ENCODE measurements around the gene HLA-E. TPM values are rescaled to one million over a fixed set of nuclear protein-coding genes. Genes with fewer than 3 reads are reported as not detected.
"Not testable (repeated sequence)": the region's sequence is repeated elsewhere in the genome, so short reads cannot be mapped to it uniquely, and the experiment has no call there.

The HLA-E gene
- total and polyA plus RNA-seq, 10 of the 15 experiments (the other 5 are each of a cell fraction or from before 2014, with no cell fraction given): 35.1 to 483 (median 267) TPM

GRCh38 chr6:30487926-30488325 is 1.4 kb upstream of the HLA-E start:
- no peak overlapping the region for H2AFZ ChIP-seq (ENCODE audit: control insufficient read depth, low read depth, low read length)
- H3K27ac ChIP-seq (ENCODE audit: control insufficient read depth, insufficient read depth): no peak overlapping the region
- ATAC-seq (no peak), DNase-seq (ENCODE audit: low read depth, low spot score) (no peak), FAIRE-seq (no peak)
- peaks cover 19 to 26% of the 10 kb centered on the region in 2 experiments for H3K36me3 ChIP-seq (ENCODE audit: control insufficient read depth in 2 of 2, insufficient read depth in 2 of 2, low read length in 1 of 2)
- H3K9me3 ChIP-seq (replicated peaks; ENCODE audit: control insufficient read depth, insufficient read depth, low read length): no peaks in the 10 kb centered on the region; the same call in 2 of the 3 replicates
- ChIA-PET POLR2A (interaction anchor here (1.0 kb wide), 1 partner anchor 44 kb away, joined by 3 read pairs; no protein-coding TSS in a partner anchor), SMC1A (ENCODE audit: uncharacterized antibody, unreplicated experiment) (interaction anchor here (0.7 to 8.6 kb wide), 5 partner anchors 21 to 108 kb away, joined by 3 to 221 read pairs (median 4); no protein-coding TSS in a partner anchor), RAD21 (ENCODE audit: unreplicated experiment) (interaction anchor here (0.8 to 6.0 kb wide), 4 partner anchors 40 to 56 kb away, joined by 3 to 77 read pairs (median 6); no protein-coding TSS in a partner anchor), CTCF (interaction anchor here (1.9 to 10.3 kb wide), 3 partner anchors 42 to 109 kb away, joined by 9 to 480 read pairs (median 199); no protein-coding TSS in a partner anchor)
- intact Hi-C loops (cut with micrococcal nuclease; ENCODE audit: unreplicated experiment): loop anchor here (2.0 to 10.0 kb wide), 2 partner anchors 21 to 597 kb away; no protein-coding TSS in a partner anchor
- peaks cover 4% of the 10 kb centered on the region for H4K20me1 ChIP-seq (ENCODE audit: control insufficient read depth, insufficient read depth)
- H3K4me1 ChIP-seq (ENCODE audit: control insufficient read depth, insufficient read depth, low read length): peaks cover 14% of the 10 kb centered on the region
- TF ChIP-seq SREBF2 (IDR thresholded peaks at IDR 0.05; ENCODE audit: low read length): no peak
- no peak for TF ChIP-seq PKNOX1 (IDR thresholded peaks at IDR 0.05)
- no peak for TF ChIP-seq NR2F1 (conservative IDR thresholded peaks at IDR 0.05)
- no peak for TF ChIP-seq IKZF2 (IDR thresholded peaks at IDR 0.05)
- no peak for TF ChIP-seq CBFB (IDR thresholded peaks at IDR 0.05; ENCODE audit: low read depth)
- TF ChIP-seq CBX3 (IDR thresholded peaks at IDR 0.05; ENCODE audit: borderline replicate concordance, low read depth): no peak
- TF ChIP-seq SMARCA5 (IDR thresholded peaks at IDR 0.05): no peak
- H3K79me2 ChIP-seq (ENCODE audit: control insufficient read depth, insufficient read depth, low read length): peaks cover 34% of the 10 kb centered on the region
- WGBS (ENCODE audit: insufficient coverage, insufficient replicate concordance, low lambda C conversion rate, missing lambda C conversion rate): 72% methylated on average over 9 of the region's 9 CpGs
- in situ Hi-C loops (cut with MboI): no loop called here
- no peak overlapping the region for H3K4me3 ChIP-seq
- no TSS peak for BruUV-seq (replicated peaks)
- H3K9ac ChIP-seq (ENCODE audit: control insufficient read depth, insufficient read depth, low read length): no peak overlapping the region
- H3K27me3 ChIP-seq (replicated peaks in 1 of 2; ENCODE audit: control insufficient read depth in 2 of 2, insufficient read depth in 2 of 2, low read length in 1 of 2): no peaks in the 10 kb centered on the region
- no peak overlapping the region for H3K4me2 ChIP-seq (ENCODE audit: control insufficient read depth, insufficient read depth)

- ChIA-PET CTCF (interaction anchor here (9.9 to 10.3 kb wide), 2 partner anchors 42 to 53 kb away, joined by 199 to 480 read pairs; no protein-coding TSS in a partner anchor), POLR2A (interaction anchor here (1.0 kb wide), 1 partner anchor 43 kb away, joined by 3 read pairs; no protein-coding TSS in a partner anchor), RAD21 (ENCODE audit: unreplicated experiment) (interaction anchor here (6.0 kb wide), 1 partner anchor 43 kb away, joined by 77 read pairs; no protein-coding TSS in a partner anchor), SMC1A (ENCODE audit: uncharacterized antibody, unreplicated experiment) (interaction anchor here (7.9 kb wide), 1 partner anchor 52 kb away, joined by 221 read pairs; no protein-coding TSS in a partner anchor)
- WGBS (ENCODE audit: insufficient coverage, insufficient replicate concordance, low lambda C conversion rate, missing lambda C conversion rate): 83% methylated on average over 6 of the region's 6 CpGs
- peak overlapping the region; percentile 94 for H3K9ac ChIP-seq (ENCODE audit: control insufficient read depth, insufficient read depth, low read length)
- peak overlapping the region; percentile 94; the same call in 1 of the 2 replicates for H3K4me3 ChIP-seq
- H3K4me2 ChIP-seq (ENCODE audit: control insufficient read depth, insufficient read depth): peak overlapping the region; percentile 52; the same call in 1 of the 2 replicates
- intact Hi-C loops (cut with micrococcal nuclease; ENCODE audit: unreplicated experiment): loop anchor here (2.0 to 10.0 kb wide), 2 partner anchors 20 to 596 kb away; no protein-coding TSS in a partner anchor
- H2AFZ ChIP-seq (ENCODE audit: control insufficient read depth, low read depth, low read length): peak overlapping the region; percentile 52
- H3K27me3 ChIP-seq (replicated peaks in 1 of 2; ENCODE audit: control insufficient read depth in 2 of 2, insufficient read depth in 2 of 2, low read length in 1 of 2); ATAC-seq; H4K20me1 ChIP-seq (ENCODE audit: control insufficient read depth, insufficient read depth); FAIRE-seq; H3K9me3 ChIP-seq (replicated peaks; ENCODE audit: control insufficient read depth, insufficient read depth, low read length); BruUV-seq (replicated peaks); DNase-seq (ENCODE audit: low read depth, low spot score); in situ Hi-C loops (cut with MboI): not testable (repeated sequence)
- peaks cover 14% of the 10 kb centered on the region for H3K4me1 ChIP-seq (ENCODE audit: control insufficient read depth, insufficient read depth, low read length)
- peaks cover 34% of the 10 kb centered on the region for H3K79me2 ChIP-seq (ENCODE audit: control insufficient read depth, insufficient read depth, low read length)
- peak overlapping the region; percentile 93; the same call in 1 of the 2 replicates for H3K27ac ChIP-seq (ENCODE audit: control insufficient read depth, insufficient read depth)
- peaks cover 19 to 34% of the 10 kb centered on the region in 2 experiments for H3K36me3 ChIP-seq (ENCODE audit: control insufficient read depth in 2 of 2, insufficient read depth in 2 of 2, low read length in 1 of 2)
These were observed 620 bp upstream of the HLA-E start for GRCh38 chr6:30488697-30489080.

All from GM12878 (cell line).